ENCODE measurements around the gene REP15. TPM values are rescaled to one million over a fixed set of nuclear protein-coding genes. Genes with fewer than 3 reads are reported as not detected.

REP15 gene
- total and polyA plus RNA-seq, 2 of the 4 experiments (the other 2 are of a cell fraction): 0.48 to 2.2 TPM

GRCh38 chr12:27703720-27704452, 7.6 kb downstream of the REP15 start:
- Histone ChIP-seq H2AK5ac (ENCODE audit: low read depth, low read length) (peak overlapping the region; percentile 70; the same call in 1 of the 2 replicates), H2BK20ac (ENCODE audit: low read depth, low read length) (peak overlapping the region; percentile 61; the same call in 1 of the 2 replicates), H3K23ac (ENCODE audit: low read depth, low read length) (0 out of 2 replicates have a peak overlapping the region, but pooled peaks have one; percentile 41), H3K79me1 (ENCODE audit: low read depth in 1 of 2, low read length in 2 of 2) (no peaks in the 10 kb centered on the region), H3K9me3 (ENCODE audit: control insufficient read depth, insufficient read depth, low read length) (no peaks in the 10 kb centered on the region), H3K4me3 (ENCODE audit: insufficient read depth, low read depth, low read length) (no peak overlapping the region), H4K91ac (ENCODE audit: insufficient read depth, low read depth, low read length) (peak overlapping the region; percentile 36; the same call in 1 of the 2 replicates), H3K27ac (ENCODE audit: insufficient read depth, low read length) (no peak overlapping the region), H3K36me3 (ENCODE audit: control insufficient read depth, insufficient read depth, low read length) (no peaks in the 10 kb centered on the region), H3K4me2 (ENCODE audit: low read depth, low read length) (no peak overlapping the region), H4K20me1 (ENCODE audit: insufficient read depth, low read length) (no peaks in the 10 kb centered on the region), H3K18ac (ENCODE audit: low read depth, low read length) (no peak overlapping the region), H2BK5ac (ENCODE audit: low read depth, low read length, poor library complexity, severe bottlenecking) (no peak overlapping the region), H3K27me3 (ENCODE audit: control insufficient read depth, insufficient read depth, low read length) (no peaks in the 10 kb centered on the region), H3K14ac (replicated peaks; ENCODE audit: low read depth, low read length) (0 out of 2 replicates have a peak overlapping the region, but pooled peaks have one; percentile 20), H3K4me1 (ENCODE audit: control insufficient read depth, insufficient read depth, low read length) (no peaks in the 10 kb centered on the region), H4K8ac (ENCODE audit: low read depth in 2 of 2, low read length in 2 of 2) (peak overlapping the region in 1 of 2 experiments; percentile 62; a peak in 1 of 4 replicates), H3K4ac (ENCODE audit: low read depth, low read length) (peak overlapping the region; percentile 66; the same call in 1 of the 2 replicates), H2BK15ac (ENCODE audit: low read depth, low read length) (no peak overlapping the region), H4K5ac (ENCODE audit: low read depth, low read length) (no peak overlapping the region), H2BK120ac (ENCODE audit: low read depth, low read length) (peak overlapping the region; percentile 77; the same call in 1 of the 2 replicates), H2AFZ (replicated peaks; ENCODE audit: low read length, poor library complexity) (no peak overlapping the region), H3K9me1 (ENCODE audit: insufficient read depth, low read length) (no peaks in the 10 kb centered on the region), H2AK9ac (replicated peaks; ENCODE audit: low read depth, low read length, poor library complexity) (no peak overlapping the region), H3K56ac (ENCODE audit: extremely low read depth, insufficient read depth, low read length) (no peak overlapping the region), H3K9ac (ENCODE audit: low read depth, low read length) (no peak overlapping the region)
- ChIA-PET POLR2A (ENCODE audit: unreplicated experiment) (no interaction called here), CTCF (no interaction called here)
- intact Hi-C loops (cut with micrococcal nuclease): loop anchor here (2.0 kb wide), 1 partner anchor 385 kb away; no protein-coding TSS in a partner anchor
- no TSS peak for BruUV-seq (replicated peaks)
- ATAC-seq (ENCODE audit: low read depth) (peak; percentile 96), DNase-seq (peak; percentile 89)
- in situ Hi-C loops (cut with MboI; ENCODE audit: low sequenced_read_pairs): no loop called here
- dilution Hi-C loops (cut with HindIII; ENCODE audit: low sequenced_read_pairs, unreplicated experiment): no loop called here
- WGBS, 2 experiments (ENCODE audit: extremely low coverage in 2 of 2, insufficient read length in 1 of 2): 0% methylated on average over 3 of the region's 4 CpGs; no CpG with 5 or more reads in 1 of the 2 experiments
- TF ChIP-seq CTCF (conservative IDR thresholded peaks at IDR 0.05; ENCODE audit: low read depth, low read length) (peak; percentile 85), POLR2A (IDR thresholded peaks at IDR 0.05; ENCODE audit: low read depth, low read length) (no peak), MAZ (IDR thresholded peaks at IDR 0.05; ENCODE audit: borderline replicate concordance, low read depth, low read length) (no peak), CEBPB (IDR thresholded peaks at IDR 0.05; ENCODE audit: low read depth, low read length) (peak; percentile 81; the same call in 1 of the 2 replicates), ELK1 (IDR thresholded peaks at IDR 0.05; ENCODE audit: borderline replicate concordance, low read depth, low read length) (no peak), NFE2L2 (IDR thresholded peaks at IDR 0.05; ENCODE audit: low read depth, low read length) (no peak), USF2 (IDR thresholded peaks at IDR 0.05; ENCODE audit: low read depth, low read length) (no peak), MXI1 (IDR thresholded peaks at IDR 0.05; ENCODE audit: borderline replicate concordance, low read depth, low read length) (no peak), FOS (IDR thresholded peaks at IDR 0.05; ENCODE audit: low read depth, low read length) (no peak), RAD21 (IDR thresholded peaks at IDR 0.05; ENCODE audit: low read length) (peak; percentile 73), MAFK (IDR thresholded peaks at IDR 0.05; ENCODE audit: low read depth, low read length) (no peak), RCOR1 (IDR thresholded peaks at IDR 0.05; ENCODE audit: insufficient replicate concordance, low read length) (no peak), BHLHE40 (IDR thresholded peaks at IDR 0.05; ENCODE audit: low read depth, low read length) (no peak), SMC3 (IDR thresholded peaks at IDR 0.05; ENCODE audit: low read depth, low read length) (peak; percentile 38; the same call in 1 of the 2 replicates)

Data from IMR-90 (cell line).